LNCaP clone FGC (cell line): Measurements from ENCODE around the gene GNB1.

Experiments used
- DNase-seq: peaks from one replicate; pipeline ENCODE4 v3.0.0-alpha.2; 2011; ENCODE audit warnings: low read depth
- H3K4me3 ChIP-seq: 2 replicates; pipeline ENCODE4 v1.5.1; 2011; ENCODE audit warnings: mild to moderate bottlenecking, low read depth, low read length, control low read depth
- CTCF ChIP-seq: IDR thresholded peaks from 2 replicates; pipeline ENCODE4 v1.5.1; 2012; ENCODE audit warnings: mild to moderate bottlenecking; ENCODE audit not compliant: control insufficient read depth, insufficient read depth; ENCODE audit errors: extremely low read depth

GNB1 gene

GRCh38 chr1:1926886-1927660, 36.2 kb upstream of the GNB1 start:
- no peak for TF ChIP-seq CTCF
- no peak for DNase-seq
- no peak overlapping the region for H3K4me3 ChIP-seq

- DNase-seq = no peak
- TF ChIP-seq CTCF = no peak
- no peak overlapping the region for H3K4me3 ChIP-seq
Measured at GRCh38 chr1:1926346-1926811, 35.5 kb upstream of the GNB1 start.

GRCh38 chr1:1925437-1926345, 34.8 kb upstream of the GNB1 start:
- TF ChIP-seq CTCF = no peak
- DNase-seq = no peak

GRCh38 chr1:1924849-1925248, 34.0 kb upstream of the GNB1 start:
- H3K4me3 ChIP-seq = no peak overlapping the region
- no peak for TF ChIP-seq CTCF
- DNase-seq = no peak

More at GRCh38 chr1:1925437-1926345, 34.8 kb upstream of the GNB1 start:
- H3K4me3 ChIP-seq = no peak overlapping the region

GRCh38 chr1:1924386-1924785, 33.5 kb upstream of the GNB1 start:
- DNase-seq = no peak
- H3K4me3 ChIP-seq = no peak overlapping the region
- TF ChIP-seq CTCF = no peak

- TF ChIP-seq CTCF = no peak
- no peak for DNase-seq
- H3K4me3 ChIP-seq = no peak overlapping the region
Measured at GRCh38 chr1:1922956-1923833, 32.3 kb upstream of the GNB1 start.
